Stimulated activated effector memory CD8-positive, alpha-beta T cell treated with anti-CD3 and anti-CD28 coated beads, Interleukin-12 subunit alpha, Interleukin-12 subunit beta, amount 100 ng/mL, for 72 hours (primary cell): ENCODE data around the gene BRD1.

Source experiments
- ATAC-seq: fragments of 150-1000 bp; cut with Tn5 transposase; 2 replicates; pipeline ENCODE4 v1.10.0; 2021
- DNase-seq, 2 donors: peaks; one replicate each; pipeline ENCODE4 v3.0.0; 2021 to 2022; ENCODE audit warnings: low spot score in 2 of 2
- H3K27ac Mint-ChIP-seq: one replicate; pipeline ENCODE4 v1.8.0; 2022; ENCODE audit warnings: mild to moderate bottlenecking, mixed read lengths
- H3K36me3 Mint-ChIP-seq: one replicate; pipeline ENCODE4 v1.8.0; 2022; ENCODE audit warnings: mild to moderate bottlenecking, mixed read lengths
- H3K4me1 Mint-ChIP-seq: one replicate; pipeline ENCODE4 v1.8.0; 2022; ENCODE audit warnings: mixed read lengths
- H3K4me3 Mint-ChIP-seq: one replicate; pipeline ENCODE4 v1.8.0; 2022; ENCODE audit warnings: mild to moderate bottlenecking, mixed read lengths
- H3K9me3 Mint-ChIP-seq: one replicate; pipeline ENCODE4 v1.8.0; 2022; ENCODE audit warnings: mixed read lengths

BRD1 gene

DNA sequence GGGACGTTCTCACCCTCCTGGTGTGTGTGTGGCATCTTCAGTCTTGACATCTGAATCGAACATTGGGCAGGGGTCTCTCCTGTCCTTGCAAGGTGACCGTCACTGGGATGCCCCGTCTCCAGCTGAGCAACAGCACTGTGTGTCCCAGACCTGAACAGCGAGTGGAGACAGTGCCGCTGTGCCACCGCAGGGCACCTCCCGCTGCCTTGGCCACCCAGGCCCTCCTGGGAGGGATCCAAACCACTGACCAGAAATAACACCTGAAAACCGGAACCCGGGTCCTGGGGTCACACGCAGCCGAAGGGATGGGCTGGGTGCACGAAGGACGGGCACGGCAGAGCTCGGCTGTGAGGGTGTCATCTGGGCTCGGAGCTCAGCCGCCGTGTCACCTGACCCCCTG, 102.2 kb downstream of the BRD1 start:
- no peaks in the 10 kb centered on the region for H3K9me3 Mint-ChIP-seq
- peak overlapping the region; percentile 97 for H3K4me3 Mint-ChIP-seq

DNA sequence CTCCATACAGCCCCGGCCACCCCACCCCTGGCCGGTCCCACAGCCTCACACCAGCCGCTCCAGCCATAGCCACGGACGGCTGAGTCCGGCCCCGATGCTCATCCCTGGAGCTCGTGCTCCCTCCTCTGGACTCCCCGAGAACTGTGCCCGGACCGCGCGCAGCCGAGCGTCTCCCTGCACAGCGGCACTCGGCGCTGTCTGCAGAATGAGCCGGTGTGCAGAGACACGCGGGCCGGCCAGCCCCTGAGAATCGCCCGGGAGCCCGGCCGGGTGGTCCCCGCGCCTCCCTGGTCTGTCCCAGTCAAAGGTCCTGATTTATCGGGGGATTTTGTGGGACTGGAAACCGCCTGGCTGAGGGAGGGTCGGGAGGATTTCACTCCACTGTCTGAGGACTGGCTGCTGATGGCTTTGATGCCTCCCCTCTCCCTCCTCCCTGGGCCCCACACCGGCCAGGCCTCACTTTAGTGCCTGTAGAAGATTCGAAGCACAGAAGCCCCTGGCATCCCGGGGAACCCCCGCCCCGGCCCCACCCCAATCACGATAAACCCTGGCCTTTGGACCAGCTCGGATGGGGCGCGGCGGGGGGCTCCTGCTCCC, 102.7 kb downstream of the BRD1 start:
- peaks cover 15% of the 10 kb centered on the region for H3K4me1 Mint-ChIP-seq
- peak; percentile 91 for ATAC-seq
- no peaks in the 10 kb centered on the region for H3K9me3 Mint-ChIP-seq
- peak; percentile 63 to 88 for DNase-seq
- H3K36me3 Mint-ChIP-seq = peaks cover 6% of the 10 kb centered on the region
- H3K4me3 Mint-ChIP-seq = peak overlapping the region; percentile 97
- no peak overlapping the region for H3K27ac Mint-ChIP-seq

More for the DNA sequence above, 102.2 kb downstream of the BRD1 start:
- Mint-ChIP-seq H3K27ac (no peak overlapping the region), H3K36me3 (peaks cover 6% of the 10 kb centered on the region), H3K4me1 (peaks cover 15% of the 10 kb centered on the region)
- no peak for ATAC-seq
- DNase-seq = peak in 1 of 2 donors; percentile 42

DNA sequence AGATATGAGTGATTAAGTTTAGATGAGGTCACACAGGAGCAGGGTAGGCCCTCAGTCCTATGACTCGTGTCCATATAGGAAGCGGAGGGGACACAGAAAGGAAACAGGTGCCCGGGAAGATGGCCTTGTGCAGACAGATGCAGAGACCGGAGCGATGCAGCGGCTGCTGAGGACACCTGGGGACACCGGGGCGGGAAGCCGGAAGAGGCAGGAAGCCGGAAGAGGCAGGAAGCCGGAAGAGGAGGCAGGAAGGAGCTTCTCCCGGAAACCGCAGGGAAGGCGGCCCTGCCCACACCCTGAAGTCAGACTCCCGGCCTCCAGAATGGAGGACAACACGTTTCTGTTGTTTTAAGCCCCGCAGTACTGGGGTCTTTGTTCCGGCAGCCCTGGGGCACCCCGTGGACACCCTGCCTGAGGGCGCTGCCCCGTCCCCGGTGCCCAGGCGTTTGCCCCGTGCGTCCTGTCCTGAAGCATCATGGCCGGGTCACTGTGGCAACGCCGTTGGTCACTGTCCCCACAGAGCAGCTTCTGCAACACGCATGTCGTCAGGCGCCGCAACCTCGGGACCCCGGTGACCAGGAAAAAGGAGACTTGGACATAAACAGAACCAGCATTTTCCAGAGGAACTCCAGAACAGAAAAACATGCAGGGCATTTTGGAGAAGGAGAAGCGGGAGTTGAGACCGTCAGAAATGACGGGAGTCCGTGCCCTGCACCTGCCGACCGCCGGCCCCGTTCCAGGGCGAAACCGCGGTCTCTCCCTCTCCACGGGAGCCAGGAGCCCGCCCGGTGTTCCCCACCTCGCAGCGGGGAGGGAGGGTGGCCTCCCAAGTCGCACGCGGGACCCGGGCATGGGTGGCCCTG, 103.4 kb downstream of the BRD1 start:
- peak in 1 of 2 donors; percentile 59 for DNase-seq
- peak overlapping the region; percentile 97 for H3K4me3 Mint-ChIP-seq
- no peaks in the 10 kb centered on the region for H3K9me3 Mint-ChIP-seq
- peak; percentile 48 for ATAC-seq
- H3K36me3 Mint-ChIP-seq = peaks cover 6% of the 10 kb centered on the region
- peaks cover 15% of the 10 kb centered on the region for H3K4me1 Mint-ChIP-seq
- peak overlapping the region; percentile 96 for H3K27ac Mint-ChIP-seq

DNA sequence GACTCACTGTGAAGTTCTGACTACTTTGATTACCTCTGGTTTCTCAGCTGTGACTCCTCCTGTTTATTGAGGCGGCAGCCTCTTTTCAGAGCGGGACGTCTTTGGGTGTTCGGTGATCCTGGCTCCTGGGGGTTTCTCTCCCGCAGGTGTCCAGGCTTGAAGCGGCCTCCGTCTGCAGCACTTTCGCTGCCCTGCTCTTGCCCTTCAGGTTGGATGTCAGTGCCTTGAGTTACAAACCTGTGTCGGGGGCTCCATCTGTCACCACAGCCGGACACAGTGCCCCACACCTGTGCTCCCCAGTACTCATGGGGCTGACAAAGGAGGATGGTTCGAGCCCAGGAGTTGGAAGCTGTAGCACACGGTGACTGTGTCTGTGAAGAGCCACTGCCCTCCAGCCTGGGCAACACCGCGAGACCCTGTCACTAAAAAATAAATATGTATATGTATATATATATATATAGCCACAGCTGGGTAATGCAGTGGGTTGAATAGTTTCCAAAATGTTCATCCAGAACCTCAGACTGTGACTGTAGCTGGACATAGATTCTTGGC, 104.1 kb downstream of the BRD1 start:
- peak in 1 of 2 donors; percentile 41 for DNase-seq
- peak overlapping the region; percentile 96 for H3K27ac Mint-ChIP-seq

More for the DNA sequence above, 104.1 kb downstream of the BRD1 start:
- H3K4me1 Mint-ChIP-seq = peaks cover 15% of the 10 kb centered on the region
- no peak for ATAC-seq
- no peaks in the 10 kb centered on the region for H3K9me3 Mint-ChIP-seq
- H3K4me3 Mint-ChIP-seq = peak overlapping the region; percentile 97
- peaks cover 6% of the 10 kb centered on the region for H3K36me3 Mint-ChIP-seq
